GM10248 (cell line): ENCODE data around the gene RDH13.

Source experiments
- CTCF ChIA-PET: fragments of 300-600 bp; sonication (Branson Sonifier 250); formaldehyde crosslinking; extraction: SDS; loops from one replicate; lab custom pipeline; 2021; ENCODE audit warnings: antibody characterized with exemption; lab: Yijun Ruan, JAX
- POLR2A ChIA-PET: fragments of 350-650 bp; sonication (Branson Sonifier 250); formaldehyde crosslinking; extraction: SDS; loops from one replicate; lab custom pipeline; 2020; ENCODE audit warnings: antibody characterized with exemption; lab: Yijun Ruan, JAX
- DNase-seq: peaks from one replicate; pipeline ENCODE4 v3.0.0; 2012; ENCODE audit errors: extremely low spot score
- TF ChIP-seq, protein P1 (sequence below): IDR thresholded peaks from 2 replicates; pipeline ENCODE4 v1.5.1; 2012; ENCODE audit warnings: mild to moderate bottlenecking, low read depth; ENCODE audit errors: extremely low read depth, missing control alignments, control extremely low read depth

RDH13 gene

GRCh38 chr19:55046975-55047622 lies 15.8 kb downstream of the RDH13 start:
- CTCF ChIA-PET, result interaction anchor here (0.8 kb wide), 1 partner anchor 19 kb away, joined by 3 read pairs; no protein-coding TSS in a partner anchor
- POLR2A ChIA-PET, result no interaction called here
- no peak for DNase-seq
- TF ChIP-seq, protein P1, sequence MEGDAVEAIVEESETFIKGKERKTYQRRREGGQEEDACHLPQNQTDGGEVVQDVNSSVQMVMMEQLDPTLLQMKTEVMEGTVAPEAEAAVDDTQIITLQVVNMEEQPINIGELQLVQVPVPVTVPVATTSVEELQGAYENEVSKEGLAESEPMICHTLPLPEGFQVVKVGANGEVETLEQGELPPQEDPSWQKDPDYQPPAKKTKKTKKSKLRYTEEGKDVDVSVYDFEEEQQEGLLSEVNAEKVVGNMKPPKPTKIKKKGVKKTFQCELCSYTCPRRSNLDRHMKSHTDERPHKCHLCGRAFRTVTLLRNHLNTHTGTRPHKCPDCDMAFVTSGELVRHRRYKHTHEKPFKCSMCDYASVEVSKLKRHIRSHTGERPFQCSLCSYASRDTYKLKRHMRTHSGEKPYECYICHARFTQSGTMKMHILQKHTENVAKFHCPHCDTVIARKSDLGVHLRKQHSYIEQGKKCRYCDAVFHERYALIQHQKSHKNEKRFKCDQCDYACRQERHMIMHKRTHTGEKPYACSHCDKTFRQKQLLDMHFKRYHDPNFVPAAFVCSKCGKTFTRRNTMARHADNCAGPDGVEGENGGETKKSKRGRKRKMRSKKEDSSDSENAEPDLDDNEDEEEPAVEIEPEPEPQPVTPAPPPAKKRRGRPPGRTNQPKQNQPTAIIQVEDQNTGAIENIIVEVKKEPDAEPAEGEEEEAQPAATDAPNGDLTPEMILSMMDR, result no peak

GRCh38 chr19:55044771-55045716 lies 17.9 kb downstream of the RDH13 start:
- POLR2A ChIA-PET, result no interaction called here

GRCh38 chr19:55044286-55044685 lies 18.7 kb downstream of the RDH13 start:
- ChIA-PET POLR2A (no interaction called here), CTCF (no interaction called here)
- DNase-seq, result no peak
- TF ChIP-seq, protein P1, result no peak

More at GRCh38 chr19:55044771-55045716, 17.9 kb downstream of the RDH13 start:
- DNase-seq, result peak; percentile 6
- CTCF ChIA-PET, result no interaction called here
- TF ChIP-seq, protein P1, result no peak

GRCh38 chr19:55042688-55043087 lies 20.3 kb downstream of the RDH13 start:
- ChIA-PET POLR2A (no interaction called here), CTCF (no interaction called here)
- no peak for DNase-seq
- TF ChIP-seq, protein P1, result no peak

GRCh38 chr19:55042344-55042678 lies 20.6 kb downstream of the RDH13 start:
- CTCF ChIA-PET, result no interaction called here
- POLR2A ChIA-PET, result interaction anchor here (0.6 kb wide), 2 partner anchors 342 to 808 kb away, joined by 3 to 5 read pairs; no protein-coding TSS in a partner anchor
- no peak for DNase-seq
- TF ChIP-seq, protein P1, result no peak

GRCh38 chr19:55041627-55042343 lies 21.2 kb downstream of the RDH13 start:
- no peak for DNase-seq
- TF ChIP-seq, protein P1, result no peak
- ChIA-PET POLR2A (interaction anchor here (0.6 kb wide), 2 partner anchors 342 to 807 kb away, joined by 3 to 5 read pairs; no protein-coding TSS in a partner anchor), CTCF (no interaction called here)
